Neuronal stem cell (in vitro differentiated cells): ENCODE data around the gene MIB1.

ENCODE experiments used
- DNase-seq: peaks from one replicate; pipeline ENCODE4 v3.0.0-alpha.2; 2013; ENCODE audit warnings: low spot score
- H2AFZ ChIP-seq: one replicate; pipeline ENCODE4 v1.6.1; 2013; ENCODE audit warnings: mild to moderate bottlenecking, low read length, inconsistent platforms
- H2AK5ac ChIP-seq: 2 replicates; pipeline ENCODE4 v1.6.1; 2013; ENCODE audit warnings: low read depth, mild to moderate bottlenecking, inconsistent platforms, low read length, moderate library complexity, mixed read lengths
- H2BK120ac ChIP-seq: 2 replicates; pipeline ENCODE4 v1.6.1; 2013; ENCODE audit warnings: low read depth, mild to moderate bottlenecking, inconsistent platforms, low read length, moderate library complexity, mixed read lengths
- H2BK12ac ChIP-seq: one replicate; pipeline ENCODE4 v1.6.1; 2013; ENCODE audit warnings: low read length, inconsistent platforms
- H2BK15ac ChIP-seq: 2 replicates; pipeline ENCODE4 v1.6.1; 2013; ENCODE audit warnings: mild to moderate bottlenecking, low read length, inconsistent platforms, mixed read lengths
- H2BK5ac ChIP-seq: one replicate; pipeline ENCODE4 v1.6.1; 2013; ENCODE audit warnings: inconsistent platforms, mild to moderate bottlenecking, low read length, moderate library complexity
- H3K14ac ChIP-seq: one replicate; pipeline ENCODE4 v1.6.1; 2013; ENCODE audit warnings: low read length, inconsistent platforms
- H3K18ac ChIP-seq: 2 replicates; pipeline ENCODE4 v1.6.1; 2013; ENCODE audit warnings: low read length, inconsistent platforms
- H3K23ac ChIP-seq: 2 replicates; pipeline ENCODE4 v1.6.1; 2013; ENCODE audit warnings: low read depth, mild to moderate bottlenecking, mixed read lengths, low read length, inconsistent platforms; ENCODE audit not compliant: poor library complexity
- H3K27ac ChIP-seq: replicated peaks from 3 replicates; pipeline ENCODE4 v1.5.1; 2013; ENCODE audit warnings: low read length, inconsistent platforms
- H3K27me3 ChIP-seq, 3 experiments: 2 replicates each; pipeline ENCODE4 v1.6.1; 2013; ENCODE audit warnings: low read length in 3 of 3, mild to moderate bottlenecking in 2 of 3, inconsistent platforms in 1 of 3, low read depth in 1 of 3, mixed read lengths in 1 of 3, moderate library complexity in 1 of 3; ENCODE audit not compliant: control insufficient read depth in 3 of 3, insufficient read depth in 3 of 3
- H3K36me3 ChIP-seq, 2 donors: replicated peaks in 1 of 2; 2 replicates each; pipeline ENCODE4 v1.6.1; 2013; ENCODE audit warnings: low read length in 2 of 2; ENCODE audit not compliant: control insufficient read depth in 2 of 2, insufficient read depth in 2 of 2
- H3K4ac ChIP-seq: 2 replicates; pipeline ENCODE4 v1.6.1; 2013; ENCODE audit warnings: inconsistent platforms, mild to moderate bottlenecking, low read length, moderate library complexity
- H3K4me1 ChIP-seq, 2 donors: 1 replicate in 1 of 2; 2 replicates in 1 of 2; pipeline ENCODE4 v1.6.1; 2013; ENCODE audit warnings: low read length in 2 of 2, low read depth in 1 of 2; ENCODE audit not compliant: control insufficient read depth in 2 of 2, insufficient read depth in 1 of 2
- H3K4me2 ChIP-seq: one replicate; pipeline ENCODE4 v1.6.1; 2013; ENCODE audit warnings: mild to moderate bottlenecking, low read length, inconsistent platforms; ENCODE audit not compliant: insufficient read depth, poor library complexity, severe bottlenecking
- H3K4me3 ChIP-seq, 2 donors: 2 replicates each; pipeline ENCODE4 v1.5.1; 2013; ENCODE audit warnings: low read length in 2 of 2, mild to moderate bottlenecking in 2 of 2, inconsistent platforms in 1 of 2, moderate library complexity in 1 of 2
- H3K79me1 ChIP-seq: one replicate; pipeline ENCODE4 v1.6.1; 2013; ENCODE audit warnings: low read depth, mild to moderate bottlenecking, inconsistent platforms, low read length, moderate library complexity
- H3K9ac ChIP-seq: one replicate; pipeline ENCODE4 v1.6.1; 2013; ENCODE audit warnings: mild to moderate bottlenecking, low read depth, low read length, inconsistent platforms; ENCODE audit not compliant: poor library complexity
- H3K9me3 ChIP-seq, 2 donors: replicated peaks in 1 of 2; 2 replicates each; pipeline versions ENCODE3 to v1.6.1; 2013; ENCODE audit warnings: low read length in 2 of 2, mild to moderate bottlenecking in 2 of 2, inconsistent platforms in 1 of 2, low read depth in 1 of 2, mixed read lengths in 1 of 2, moderate library complexity in 1 of 2; ENCODE audit not compliant: control insufficient read depth in 2 of 2, insufficient read depth in 1 of 2
- H4K8ac ChIP-seq: one replicate; pipeline ENCODE4 v1.6.1; 2013; ENCODE audit warnings: low read depth, mild to moderate bottlenecking, inconsistent platforms, low read length, moderate library complexity
- H4K91ac ChIP-seq: one replicate; pipeline ENCODE4 v1.6.1; 2013; ENCODE audit warnings: low read length, low read depth, mild to moderate bottlenecking, inconsistent platforms; ENCODE audit not compliant: poor library complexity
- WGBS, 2 donors: extraction: QIAGEN DNeasy Blood & Tissue Kit; methylation state at CpG; one replicate each; pipeline ENCODE4 v1.1.7; 2013; ENCODE audit warnings: missing lambda C conversion rate in 2 of 2, mixed read lengths in 1 of 2; ENCODE audit not compliant: insufficient read length in 2 of 2, insufficient replicate concordance in 1 of 2; ENCODE audit errors: extremely low coverage in 2 of 2; 5-methylcytosine and 5-hydroxymethylcytosine counted together

The MIB1 gene

DNA sequence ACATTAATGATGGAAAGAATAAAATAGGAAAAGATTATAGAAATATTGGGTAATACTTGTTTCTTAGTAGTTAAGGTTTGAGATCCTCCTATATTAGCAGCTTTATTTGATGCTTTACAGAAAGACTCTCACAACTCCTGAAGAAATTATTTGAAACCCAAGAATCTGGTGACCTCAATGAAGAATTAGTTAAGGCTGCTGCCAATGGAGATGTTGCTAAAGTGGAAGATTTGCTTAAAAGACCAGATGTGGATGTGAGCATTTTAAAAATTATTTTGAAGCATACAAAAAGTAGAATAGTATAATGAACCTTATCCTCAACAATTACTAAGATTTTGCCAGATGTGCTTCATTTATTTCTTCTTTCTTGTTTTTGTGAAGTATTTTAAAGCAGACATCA is 59.1 kb downstream of the MIB1 start:
- no peak overlapping the region for H2BK120ac ChIP-seq
- H3K23ac ChIP-seq, result no peak overlapping the region
- no peak overlapping the region for H2BK5ac ChIP-seq
- H2AFZ ChIP-seq, result no peak overlapping the region
- H2BK15ac ChIP-seq, result no peak overlapping the region
- no peaks in the 10 kb centered on the region for H3K9me3 ChIP-seq
- no peak overlapping the region for H3K14ac ChIP-seq
- no peak overlapping the region for H2BK12ac ChIP-seq
- no peak overlapping the region for H3K4me2 ChIP-seq
- H3K4me3 ChIP-seq, result no peak overlapping the region
- peaks cover 5 to 90% of the 10 kb centered on the region in 2 donors for H3K36me3 ChIP-seq
- no peak overlapping the region for H3K9ac ChIP-seq
- no peak for DNase-seq
- H2AK5ac ChIP-seq, result no peak overlapping the region
- H3K4ac ChIP-seq, result no peak overlapping the region
- H3K4me1 ChIP-seq, result no peaks in the 10 kb centered on the region
- H3K79me1 ChIP-seq, result no peaks in the 10 kb centered on the region
- no peak overlapping the region for H3K18ac ChIP-seq
- no peak overlapping the region for H3K27ac ChIP-seq
- H3K27me3 ChIP-seq, result no peaks in the 10 kb centered on the region
- no peak overlapping the region for H4K8ac ChIP-seq
- no peak overlapping the region for H4K91ac ChIP-seq

DNA sequence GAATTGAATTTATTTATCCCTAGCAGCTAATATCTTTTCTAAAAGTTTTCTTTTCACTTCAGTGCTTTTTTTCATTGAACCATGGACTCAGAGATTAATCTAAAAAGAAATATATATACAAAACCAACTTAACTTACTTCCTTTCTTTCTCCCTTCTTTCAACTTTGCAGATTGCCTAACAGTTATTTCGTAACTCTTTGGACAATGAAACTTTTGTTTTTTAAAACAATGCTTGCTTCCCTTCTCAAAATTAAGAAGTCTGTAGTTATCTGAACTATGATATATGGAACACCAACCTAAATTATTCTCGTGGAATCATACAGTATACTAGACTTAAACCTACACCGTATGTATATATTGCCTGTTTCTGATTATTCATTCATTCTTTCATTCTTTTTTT is 62.9 kb downstream of the MIB1 start:
- Histone ChIP-seq H3K4ac (no peak overlapping the region), H3K18ac (no peak overlapping the region), H3K27ac (no peak overlapping the region), H3K14ac (no peak overlapping the region), H3K79me1 (no peaks in the 10 kb centered on the region), H4K91ac (no peak overlapping the region), H2BK15ac (no peak overlapping the region), H3K4me2 (no peak overlapping the region), H2AK5ac (no peak overlapping the region), H3K9ac (no peak overlapping the region), H2BK12ac (no peak overlapping the region), H3K9me3 (peaks cover 0 to 5% of the 10 kb centered on the region in 2 donors), H2BK120ac (no peak overlapping the region), H2AFZ (no peak overlapping the region), H2BK5ac (no peak overlapping the region), H3K4me3 (no peak overlapping the region), H3K4me1 (no peaks in the 10 kb centered on the region), H3K36me3 (peaks cover 10 to 99% of the 10 kb centered on the region in 2 donors), H3K27me3 (no peaks in the 10 kb centered on the region), H3K23ac (no peak overlapping the region), H4K8ac (no peak overlapping the region)
- DNase-seq, result no peak
- 100% methylated on average over 1 of the region's 3 CpGs; no CpG with 5 or more reads in 1 of the 2 donors for WGBS, 2 donors

DNA sequence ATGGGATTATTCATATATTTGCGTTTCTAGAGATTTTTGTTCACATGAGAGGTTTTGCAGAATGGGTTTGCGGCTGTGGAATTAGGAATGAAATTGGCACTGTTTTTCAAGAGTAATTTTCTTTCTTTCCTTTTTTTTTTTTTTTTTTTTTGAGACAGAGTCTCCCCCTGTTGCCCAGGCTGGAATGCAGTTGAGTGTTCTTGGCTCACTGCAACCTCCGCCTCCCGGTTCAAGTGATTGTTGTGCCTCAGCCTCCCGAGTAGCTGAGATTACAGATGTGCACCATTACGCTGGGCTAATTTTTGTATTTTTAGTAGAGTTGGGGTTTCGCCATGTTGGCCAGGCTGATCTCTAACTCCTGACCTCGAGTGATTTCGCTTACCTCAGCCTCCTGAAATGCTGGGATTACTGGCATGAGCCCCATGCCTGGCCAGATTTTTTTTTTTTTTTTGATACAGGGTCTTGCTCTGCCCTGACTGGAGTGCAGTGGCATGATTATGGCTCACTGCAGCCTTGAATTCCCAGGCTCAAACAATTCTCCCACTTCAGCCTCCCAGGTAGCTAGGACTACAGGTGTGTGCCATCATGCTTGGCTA is 65.3 kb downstream of the MIB1 start:
- no peak overlapping the region for H2AFZ ChIP-seq
- H3K4me3 ChIP-seq, result no peak overlapping the region
- H3K9me3 ChIP-seq, result peaks cover 0 to 29% of the 10 kb centered on the region in 2 donors
- no peak overlapping the region for H2BK12ac ChIP-seq
- H3K27ac ChIP-seq, result no peak overlapping the region
- no peaks in the 10 kb centered on the region for H3K79me1 ChIP-seq
- no peaks in the 10 kb centered on the region for H3K4me1 ChIP-seq
- no peaks in the 10 kb centered on the region for H3K27me3 ChIP-seq
- H3K23ac ChIP-seq, result no peak overlapping the region
- H3K14ac ChIP-seq, result no peak overlapping the region
- no peak overlapping the region for H2BK5ac ChIP-seq
- H3K9ac ChIP-seq, result no peak overlapping the region
- no peak overlapping the region for H2BK120ac ChIP-seq
- H4K8ac ChIP-seq, result no peak overlapping the region
- no peak for DNase-seq
- peaks cover 8 to 99% of the 10 kb centered on the region in 2 donors for H3K36me3 ChIP-seq
- H2BK15ac ChIP-seq, result no peak overlapping the region
- no peak overlapping the region for H4K91ac ChIP-seq
- whole genome bisulfite sequencing, 2 donors, result no CpG with 5 or more reads among the region's 9 CpGs
- H3K18ac ChIP-seq, result no peak overlapping the region
- H2AK5ac ChIP-seq, result no peak overlapping the region
- H3K4ac ChIP-seq, result no peak overlapping the region
- H3K4me2 ChIP-seq, result no peak overlapping the region

DNA sequence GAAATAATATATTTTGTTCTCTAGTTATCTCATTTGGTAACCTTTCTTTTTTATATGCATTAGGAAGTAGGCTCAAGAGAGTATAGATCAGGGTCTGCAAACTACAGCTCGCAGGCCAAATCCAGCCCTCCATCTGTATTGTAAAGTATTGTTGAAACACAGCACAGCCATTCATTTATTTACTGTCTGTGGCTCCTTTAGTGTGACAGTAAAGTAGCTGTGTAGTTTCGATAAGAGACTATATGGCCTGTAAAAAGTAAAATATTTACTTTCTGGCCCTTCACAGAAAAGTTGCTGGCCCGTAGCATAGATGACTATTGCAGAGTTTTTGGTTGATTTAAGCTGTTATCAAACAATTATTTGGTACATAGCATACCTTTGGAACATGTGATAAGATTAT is 67.6 kb downstream of the MIB1 start:
- Histone ChIP-seq H3K4me1 (no peaks in the 10 kb centered on the region), H3K9me3 (peaks cover 0 to 31% of the 10 kb centered on the region in 2 donors), H3K23ac (no peak overlapping the region), H3K9ac (no peak overlapping the region), H3K14ac (no peak overlapping the region), H3K18ac (no peak overlapping the region), H2BK12ac (no peak overlapping the region), H3K36me3 (peaks cover 6 to 92% of the 10 kb centered on the region in 2 donors), H3K27me3 (no peaks in the 10 kb centered on the region), H2AFZ (no peak overlapping the region), H4K91ac (no peak overlapping the region), H3K4me2 (no peak overlapping the region), H2AK5ac (no peak overlapping the region), H4K8ac (no peak overlapping the region), H3K4me3 (no peak overlapping the region), H3K4ac (no peak overlapping the region), H2BK15ac (no peak overlapping the region), H3K79me1 (no peaks in the 10 kb centered on the region), H2BK120ac (no peak overlapping the region), H3K27ac (no peak overlapping the region), H2BK5ac (no peak overlapping the region)
- DNase-seq, result no peak
- no CpG with 5 or more reads among the region's 3 CpGs for WGBS, 2 donors
